Measurements from ENCODE around the gene SEMA3A. TPM values are rescaled to one million over a fixed set of nuclear protein-coding genes. Genes with fewer than 3 reads are reported as not detected.

Gene SEMA3A
- total RNA-seq, 1 experiment from 2014 or later, result 32.2 TPM

DNA sequence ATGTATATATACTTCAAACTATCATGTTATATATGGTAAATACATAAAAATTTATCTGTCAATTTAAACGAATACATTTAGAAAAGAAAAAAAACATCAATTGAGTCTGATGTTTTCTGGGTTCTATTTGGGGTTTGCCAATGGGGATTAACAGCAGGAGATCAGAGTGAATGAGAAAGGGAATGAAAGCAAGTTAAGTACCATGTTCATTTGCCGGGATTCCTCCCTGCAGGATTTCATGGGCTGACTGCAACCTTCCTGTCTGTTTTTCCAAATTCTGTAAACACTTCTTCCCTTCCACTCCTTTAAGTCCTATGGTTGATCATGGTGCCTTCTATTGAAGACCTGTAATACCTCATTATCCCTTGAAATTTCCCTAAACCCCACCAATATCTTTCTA, 33.9 kb upstream of the SEMA3A start (continued):
- TF ChIP-seq, protein P1, sequence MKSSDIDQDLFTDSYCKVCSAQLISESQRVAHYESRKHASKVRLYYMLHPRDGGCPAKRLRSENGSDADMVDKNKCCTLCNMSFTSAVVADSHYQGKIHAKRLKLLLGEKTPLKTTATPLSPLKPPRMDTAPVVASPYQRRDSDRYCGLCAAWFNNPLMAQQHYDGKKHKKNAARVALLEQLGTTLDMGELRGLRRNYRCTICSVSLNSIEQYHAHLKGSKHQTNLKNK (CRISPR knock-in tag; IDR thresholded peaks at IDR 0.05), result peak; percentile 99
- no peak; the same call in 1 of the 2 replicates for TF ChIP-seq ZNF423 (CRISPR knock-in tag; IDR thresholded peaks at IDR 0.05)
- TF ChIP-seq EMX1 (CRISPR knock-in tag; IDR thresholded peaks at IDR 0.05), result no peak
- TF ChIP-seq, protein P2, sequence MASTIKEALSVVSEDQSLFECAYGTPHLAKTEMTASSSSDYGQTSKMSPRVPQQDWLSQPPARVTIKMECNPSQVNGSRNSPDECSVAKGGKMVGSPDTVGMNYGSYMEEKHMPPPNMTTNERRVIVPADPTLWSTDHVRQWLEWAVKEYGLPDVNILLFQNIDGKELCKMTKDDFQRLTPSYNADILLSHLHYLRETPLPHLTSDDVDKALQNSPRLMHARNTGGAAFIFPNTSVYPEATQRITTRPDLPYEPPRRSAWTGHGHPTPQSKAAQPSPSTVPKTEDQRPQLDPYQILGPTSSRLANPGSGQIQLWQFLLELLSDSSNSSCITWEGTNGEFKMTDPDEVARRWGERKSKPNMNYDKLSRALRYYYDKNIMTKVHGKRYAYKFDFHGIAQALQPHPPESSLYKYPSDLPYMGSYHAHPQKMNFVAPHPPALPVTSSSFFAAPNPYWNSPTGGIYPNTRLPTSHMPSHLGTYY (CRISPR knock-in tag; IDR thresholded peaks at IDR 0.05), result no peak
- TF ChIP-seq MXD4 (CRISPR knock-in tag; IDR thresholded peaks at IDR 0.05; ENCODE audit: borderline replicate concordance), result no peak
- peak; percentile 57; the same call in 1 of the 2 replicates for TF ChIP-seq TEAD1 (CRISPR knock-in tag; IDR thresholded peaks at IDR 0.05)
- TF ChIP-seq ETV6 (CRISPR knock-in tag; IDR thresholded peaks at IDR 0.05), result 0 out of 2 replicates have a peak, but pooled peaks have one; percentile 46
- no peak for TF ChIP-seq ZNF121 (CRISPR knock-in tag; IDR thresholded peaks at IDR 0.05)
- TF ChIP-seq, protein P3, sequence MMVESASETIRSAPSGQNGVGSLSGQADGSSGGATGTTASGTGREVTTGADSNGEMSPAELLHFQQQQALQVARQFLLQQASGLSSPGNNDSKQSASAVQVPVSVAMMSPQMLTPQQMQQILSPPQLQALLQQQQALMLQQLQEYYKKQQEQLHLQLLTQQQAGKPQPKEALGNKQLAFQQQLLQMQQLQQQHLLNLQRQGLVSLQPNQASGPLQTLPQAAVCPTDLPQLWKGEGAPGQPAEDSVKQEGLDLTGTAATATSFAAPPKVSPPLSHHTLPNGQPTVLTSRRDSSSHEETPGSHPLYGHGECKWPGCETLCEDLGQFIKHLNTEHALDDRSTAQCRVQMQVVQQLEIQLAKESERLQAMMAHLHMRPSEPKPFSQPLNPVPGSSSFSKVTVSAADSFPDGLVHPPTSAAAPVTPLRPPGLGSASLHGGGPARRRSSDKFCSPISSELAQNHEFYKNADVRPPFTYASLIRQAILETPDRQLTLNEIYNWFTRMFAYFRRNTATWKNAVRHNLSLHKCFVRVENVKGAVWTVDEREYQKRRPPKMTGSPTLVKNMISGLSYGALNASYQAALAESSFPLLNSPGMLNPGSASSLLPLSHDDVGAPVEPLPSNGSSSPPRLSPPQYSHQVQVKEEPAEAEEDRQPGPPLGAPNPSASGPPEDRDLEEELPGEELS (CRISPR knock-in tag; IDR thresholded peaks at IDR 0.05), result peak; percentile 88; the same call in 1 of the 2 replicates
- TF ChIP-seq, protein P4, sequence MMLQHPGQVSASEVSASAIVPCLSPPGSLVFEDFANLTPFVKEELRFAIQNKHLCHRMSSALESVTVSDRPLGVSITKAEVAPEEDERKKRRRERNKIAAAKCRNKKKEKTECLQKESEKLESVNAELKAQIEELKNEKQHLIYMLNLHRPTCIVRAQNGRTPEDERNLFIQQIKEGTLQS (CRISPR knock-in tag; conservative IDR thresholded peaks at IDR 0.05), result no peak

DNA sequence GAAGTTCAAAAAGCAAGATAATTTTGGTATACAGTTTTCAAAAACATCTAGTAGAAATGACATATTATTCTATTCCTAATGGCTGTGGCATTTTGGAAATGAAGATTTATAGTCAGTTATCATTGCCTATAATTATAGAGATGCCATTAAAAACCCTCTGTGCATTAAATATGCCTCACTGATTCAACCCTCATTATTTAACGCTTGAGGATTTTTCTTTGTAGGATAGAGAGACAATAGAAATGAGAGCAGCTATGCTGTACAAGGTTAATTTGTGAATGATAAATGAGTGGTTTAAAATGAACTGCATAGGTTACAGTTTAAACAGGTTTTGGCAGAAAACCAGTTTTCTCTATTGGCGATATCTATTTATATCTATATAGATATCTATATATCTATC, 32.2 kb upstream of the SEMA3A start:
- peaks cover 69% of the 10 kb centered on the region for H3K4me1 Mint-ChIP-seq
- DNase-seq (ENCODE audit: low spot score), result no peak
- H3K36me3 Mint-ChIP-seq, result no peaks in the 10 kb centered on the region
- no peak for TF ChIP-seq CREM (CRISPR knock-in tag; IDR thresholded peaks at IDR 0.05)
- TF ChIP-seq, protein P5, sequence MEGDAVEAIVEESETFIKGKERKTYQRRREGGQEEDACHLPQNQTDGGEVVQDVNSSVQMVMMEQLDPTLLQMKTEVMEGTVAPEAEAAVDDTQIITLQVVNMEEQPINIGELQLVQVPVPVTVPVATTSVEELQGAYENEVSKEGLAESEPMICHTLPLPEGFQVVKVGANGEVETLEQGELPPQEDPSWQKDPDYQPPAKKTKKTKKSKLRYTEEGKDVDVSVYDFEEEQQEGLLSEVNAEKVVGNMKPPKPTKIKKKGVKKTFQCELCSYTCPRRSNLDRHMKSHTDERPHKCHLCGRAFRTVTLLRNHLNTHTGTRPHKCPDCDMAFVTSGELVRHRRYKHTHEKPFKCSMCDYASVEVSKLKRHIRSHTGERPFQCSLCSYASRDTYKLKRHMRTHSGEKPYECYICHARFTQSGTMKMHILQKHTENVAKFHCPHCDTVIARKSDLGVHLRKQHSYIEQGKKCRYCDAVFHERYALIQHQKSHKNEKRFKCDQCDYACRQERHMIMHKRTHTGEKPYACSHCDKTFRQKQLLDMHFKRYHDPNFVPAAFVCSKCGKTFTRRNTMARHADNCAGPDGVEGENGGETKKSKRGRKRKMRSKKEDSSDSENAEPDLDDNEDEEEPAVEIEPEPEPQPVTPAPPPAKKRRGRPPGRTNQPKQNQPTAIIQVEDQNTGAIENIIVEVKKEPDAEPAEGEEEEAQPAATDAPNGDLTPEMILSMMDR (IDR thresholded peaks at IDR 0.05), result no peak
- TF ChIP-seq, protein P6, sequence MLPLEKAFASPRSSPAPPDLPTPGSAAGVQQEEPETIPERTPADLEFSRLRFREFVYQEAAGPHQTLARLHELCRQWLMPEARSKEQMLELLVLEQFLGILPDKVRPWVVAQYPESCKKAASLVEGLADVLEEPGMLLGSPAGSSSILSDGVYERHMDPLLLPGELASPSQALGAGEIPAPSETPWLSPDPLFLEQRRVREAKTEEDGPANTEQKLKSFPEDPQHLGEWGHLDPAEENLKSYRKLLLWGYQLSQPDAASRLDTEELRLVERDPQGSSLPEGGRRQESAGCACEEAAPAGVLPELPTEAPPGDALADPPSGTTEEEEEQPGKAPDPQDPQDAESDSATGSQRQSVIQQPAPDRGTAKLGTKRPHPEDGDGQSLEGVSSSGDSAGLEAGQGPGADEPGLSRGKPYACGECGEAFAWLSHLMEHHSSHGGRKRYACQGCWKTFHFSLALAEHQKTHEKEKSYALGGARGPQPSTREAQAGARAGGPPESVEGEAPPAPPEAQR (CRISPR knock-in tag; IDR thresholded peaks at IDR 0.05), result no peak
- TF ChIP-seq, protein P7, sequence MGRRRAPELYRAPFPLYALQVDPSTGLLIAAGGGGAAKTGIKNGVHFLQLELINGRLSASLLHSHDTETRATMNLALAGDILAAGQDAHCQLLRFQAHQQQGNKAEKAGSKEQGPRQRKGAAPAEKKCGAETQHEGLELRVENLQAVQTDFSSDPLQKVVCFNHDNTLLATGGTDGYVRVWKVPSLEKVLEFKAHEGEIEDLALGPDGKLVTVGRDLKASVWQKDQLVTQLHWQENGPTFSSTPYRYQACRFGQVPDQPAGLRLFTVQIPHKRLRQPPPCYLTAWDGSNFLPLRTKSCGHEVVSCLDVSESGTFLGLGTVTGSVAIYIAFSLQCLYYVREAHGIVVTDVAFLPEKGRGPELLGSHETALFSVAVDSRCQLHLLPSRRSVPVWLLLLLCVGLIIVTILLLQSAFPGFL (CRISPR knock-in tag; IDR thresholded peaks at IDR 0.05; ENCODE audit: borderline replicate concordance), result no peak
- no peak for TF ChIP-seq JUN (CRISPR knock-in tag; IDR thresholded peaks at IDR 0.05)
- TF ChIP-seq ZNF317 (CRISPR knock-in tag; IDR thresholded peaks at IDR 0.05; ENCODE audit: borderline replicate concordance, low read depth), result no peak
- TF ChIP-seq TP53 (CRISPR knock-in tag; IDR thresholded peaks at IDR 0.05), result no peak
- TF ChIP-seq PRRX2 (CRISPR knock-in tag; IDR thresholded peaks at IDR 0.05), result no peak
- no peak for TF ChIP-seq MXD4 (CRISPR knock-in tag; IDR thresholded peaks at IDR 0.05; ENCODE audit: borderline replicate concordance)
- TF ChIP-seq JAZF1 (CRISPR knock-in tag; IDR thresholded peaks at IDR 0.05), result no peak
- no peak for TF ChIP-seq GTF2I (CRISPR knock-in tag; conservative IDR thresholded peaks at IDR 0.05)
- TF ChIP-seq OVOL2 (CRISPR knock-in tag; IDR thresholded peaks at IDR 0.05; ENCODE audit: borderline replicate concordance), result no peak
- TF ChIP-seq, protein P8, sequence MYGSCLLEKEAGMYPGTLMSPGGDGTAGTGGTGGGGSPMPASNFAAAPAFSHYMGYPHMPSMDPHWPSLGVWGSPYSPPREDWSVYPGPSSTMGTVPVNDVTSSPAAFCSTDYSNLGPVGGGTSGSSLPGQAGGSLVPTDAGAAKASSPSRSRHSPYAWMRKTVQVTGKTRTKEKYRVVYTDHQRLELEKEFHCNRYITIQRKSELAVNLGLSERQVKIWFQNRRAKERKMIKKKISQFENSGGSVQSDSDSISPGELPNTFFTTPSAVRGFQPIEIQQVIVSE (CRISPR knock-in tag; IDR thresholded peaks at IDR 0.05; ENCODE audit: borderline replicate concordance), result no peak
- TF ChIP-seq GRHL2 (CRISPR knock-in tag; IDR thresholded peaks at IDR 0.05; ENCODE audit: insufficient replicate concordance, severe bottlenecking), result no peak
- no peak for TF ChIP-seq TEAD4 (CRISPR knock-in tag; IDR thresholded peaks at IDR 0.05)
- no peak for TF ChIP-seq TEAD1 (CRISPR knock-in tag; IDR thresholded peaks at IDR 0.05)
- TF ChIP-seq, protein P9, sequence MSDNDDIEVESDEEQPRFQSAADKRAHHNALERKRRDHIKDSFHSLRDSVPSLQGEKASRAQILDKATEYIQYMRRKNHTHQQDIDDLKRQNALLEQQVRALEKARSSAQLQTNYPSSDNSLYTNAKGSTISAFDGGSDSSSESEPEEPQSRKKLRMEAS (CRISPR knock-in tag; IDR thresholded peaks at IDR 0.05), result no peak
- TF ChIP-seq KAT7 (CRISPR knock-in tag; IDR thresholded peaks at IDR 0.05; ENCODE audit: borderline replicate concordance), result no peak
- H3K9me3 Mint-ChIP-seq, result no peaks in the 10 kb centered on the region
- CTCF ChIA-PET, result interaction anchor here (0.6 kb wide), 1 partner anchor 249 kb away, joined by 3 read pairs; no protein-coding TSS in a partner anchor
- no peaks in the 10 kb centered on the region for H3K27me3 Mint-ChIP-seq (ENCODE audit: low read depth)
- POLR2A ChIA-PET, result no interaction called here
- no peak for ATAC-seq
- H3K4me3 Mint-ChIP-seq, result no peak overlapping the region
- no peak overlapping the region for H3K27ac Mint-ChIP-seq
